ENCODE results near the gene FHAD1.

FHAD1 gene

DNA sequence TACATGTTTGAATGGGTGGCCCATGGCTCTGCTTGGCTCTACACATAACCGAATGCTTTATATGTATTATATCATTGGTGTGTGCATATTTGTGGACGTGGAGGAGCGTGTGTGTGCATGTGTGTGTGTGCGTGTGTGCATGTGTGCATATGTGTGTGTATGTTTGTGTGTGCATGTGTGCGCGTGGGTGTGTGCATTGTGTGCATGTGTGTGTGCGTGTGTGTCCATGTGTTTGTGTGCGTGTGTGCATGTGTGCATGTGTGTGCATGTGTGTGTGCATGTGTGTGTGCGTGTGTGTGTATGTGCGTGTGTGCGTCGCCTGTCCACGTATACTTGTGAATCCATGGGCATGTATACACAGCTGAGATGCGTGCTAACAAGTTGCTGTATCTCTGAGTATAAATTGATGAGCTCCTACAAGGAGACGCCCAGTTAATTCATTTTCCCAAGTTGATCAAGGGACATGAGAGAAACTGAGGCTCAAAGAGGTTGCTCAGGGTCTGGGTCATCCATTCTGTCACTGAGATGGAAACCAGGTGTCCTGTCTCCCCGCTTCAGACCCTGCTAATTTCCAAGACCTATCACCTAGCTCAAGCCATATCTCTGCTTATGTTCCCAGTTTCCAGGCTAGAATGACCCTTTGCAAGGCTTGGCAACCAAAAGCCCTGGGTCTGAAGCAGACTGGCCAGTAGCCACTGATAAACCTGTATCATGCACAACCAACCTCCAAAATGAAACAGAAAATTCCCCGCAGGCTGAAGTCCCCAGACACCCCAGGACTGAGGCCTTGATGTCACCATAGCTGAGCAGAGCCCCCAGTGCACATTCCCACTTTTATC is 188.4 kb downstream of the FHAD1 start:
- TF ChIP-seq, protein P1, sequence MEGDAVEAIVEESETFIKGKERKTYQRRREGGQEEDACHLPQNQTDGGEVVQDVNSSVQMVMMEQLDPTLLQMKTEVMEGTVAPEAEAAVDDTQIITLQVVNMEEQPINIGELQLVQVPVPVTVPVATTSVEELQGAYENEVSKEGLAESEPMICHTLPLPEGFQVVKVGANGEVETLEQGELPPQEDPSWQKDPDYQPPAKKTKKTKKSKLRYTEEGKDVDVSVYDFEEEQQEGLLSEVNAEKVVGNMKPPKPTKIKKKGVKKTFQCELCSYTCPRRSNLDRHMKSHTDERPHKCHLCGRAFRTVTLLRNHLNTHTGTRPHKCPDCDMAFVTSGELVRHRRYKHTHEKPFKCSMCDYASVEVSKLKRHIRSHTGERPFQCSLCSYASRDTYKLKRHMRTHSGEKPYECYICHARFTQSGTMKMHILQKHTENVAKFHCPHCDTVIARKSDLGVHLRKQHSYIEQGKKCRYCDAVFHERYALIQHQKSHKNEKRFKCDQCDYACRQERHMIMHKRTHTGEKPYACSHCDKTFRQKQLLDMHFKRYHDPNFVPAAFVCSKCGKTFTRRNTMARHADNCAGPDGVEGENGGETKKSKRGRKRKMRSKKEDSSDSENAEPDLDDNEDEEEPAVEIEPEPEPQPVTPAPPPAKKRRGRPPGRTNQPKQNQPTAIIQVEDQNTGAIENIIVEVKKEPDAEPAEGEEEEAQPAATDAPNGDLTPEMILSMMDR (IDR thresholded peaks at IDR 0.05; ENCODE audit: low read length) = no peak
- TF ChIP-seq EZH2phosphoT487 (IDR thresholded peaks at IDR 0.05; ENCODE audit: low read length) (no peak), EZH2 (optimal IDR thresholded peaks at IDR 0.05; ENCODE audit: low read depth, low read length) (no peak)
- H2AFZ ChIP-seq (ENCODE audit: low read length) = no peak overlapping the region
- no peak overlapping the region for H3K4me3 ChIP-seq (ENCODE audit: low read length)
- H3K27me3 ChIP-seq (replicated peaks; ENCODE audit: insufficient read depth, low read length) = no peaks in the 10 kb centered on the region
- H3K79me2 ChIP-seq (ENCODE audit: low read length) = no peaks in the 10 kb centered on the region
- no peaks in the 10 kb centered on the region for H3K9me2 ChIP-seq (replicated peaks; ENCODE audit: insufficient read depth, low read length)
- no peaks in the 10 kb centered on the region for H3F3A ChIP-seq (ENCODE audit: insufficient read depth, low read length)
- no peak for DNase-seq
- no peak overlapping the region for H3K9ac ChIP-seq (ENCODE audit: low read length)
- H4K20me1 ChIP-seq (ENCODE audit: insufficient read depth, low read length) = no peaks in the 10 kb centered on the region
- no peaks in the 10 kb centered on the region for H3K4me1 ChIP-seq (ENCODE audit: low read length)
- no peak overlapping the region for H3K4me2 ChIP-seq (ENCODE audit: low read depth, low read length)
- no peaks in the 10 kb centered on the region for H3K36me3 ChIP-seq (replicated peaks; ENCODE audit: insufficient read depth, low read length)
- H3K27ac ChIP-seq (ENCODE audit: low read length) = no peak overlapping the region
- no peaks in the 10 kb centered on the region for H3K9me3 ChIP-seq (replicated peaks; ENCODE audit: insufficient read depth, low read length)

DNA sequence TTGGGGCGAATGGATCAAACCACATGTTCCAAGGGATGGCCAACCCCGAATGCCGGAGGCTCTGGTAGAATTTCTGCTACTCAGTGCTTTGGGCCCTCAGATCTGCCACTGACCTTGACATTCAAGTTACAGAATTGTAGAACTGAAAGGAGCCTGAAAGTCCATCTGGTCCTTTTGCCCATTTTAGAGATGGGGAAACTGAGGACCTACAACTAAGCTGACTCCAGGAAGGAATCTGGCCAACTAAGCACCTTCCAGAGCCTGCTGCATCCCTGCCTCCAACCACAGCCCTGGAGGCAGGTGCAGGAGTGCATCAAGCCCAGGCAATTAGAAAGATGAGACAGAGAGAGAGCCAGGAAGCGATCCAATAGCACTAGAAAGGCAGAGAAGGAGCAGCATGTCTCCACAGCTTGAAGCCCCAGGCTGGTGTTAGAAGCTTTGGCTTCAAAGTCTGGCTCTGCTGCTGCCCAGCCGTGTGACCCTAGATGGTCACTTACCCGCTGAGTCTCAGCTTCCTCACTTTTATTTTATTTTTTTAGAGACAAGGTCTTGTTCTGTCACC is 189.9 kb downstream of the FHAD1 start:
- no peaks in the 10 kb centered on the region for H3K9me3 ChIP-seq (replicated peaks; ENCODE audit: insufficient read depth, low read length)
- H3K27me3 ChIP-seq (replicated peaks; ENCODE audit: insufficient read depth, low read length) = no peaks in the 10 kb centered on the region
- H3K9me2 ChIP-seq (replicated peaks; ENCODE audit: insufficient read depth, low read length) = no peaks in the 10 kb centered on the region
- H3F3A ChIP-seq (ENCODE audit: insufficient read depth, low read length) = no peaks in the 10 kb centered on the region
- TF ChIP-seq, protein P1 (IDR thresholded peaks at IDR 0.05; ENCODE audit: low read length) = no peak
- no peak for TF ChIP-seq EZH2phosphoT487 (IDR thresholded peaks at IDR 0.05; ENCODE audit: low read length)
- TF ChIP-seq EZH2 (optimal IDR thresholded peaks at IDR 0.05; ENCODE audit: low read depth, low read length) = no peak
- no peak overlapping the region for H3K9ac ChIP-seq (ENCODE audit: low read length)
- H2AFZ ChIP-seq (ENCODE audit: low read length) = no peak overlapping the region
- no peaks in the 10 kb centered on the region for H4K20me1 ChIP-seq (ENCODE audit: insufficient read depth, low read length)
- no peaks in the 10 kb centered on the region for H3K4me1 ChIP-seq (ENCODE audit: low read length)
- H3K4me3 ChIP-seq (ENCODE audit: low read length) = no peak overlapping the region
- DNase-seq = no peak
- H3K4me2 ChIP-seq (ENCODE audit: low read depth, low read length) = no peak overlapping the region
- no peaks in the 10 kb centered on the region for H3K79me2 ChIP-seq (ENCODE audit: low read length)
- no peak overlapping the region for H3K27ac ChIP-seq (ENCODE audit: low read length)
- H3K36me3 ChIP-seq (replicated peaks; ENCODE audit: insufficient read depth, low read length) = no peaks in the 10 kb centered on the region

DNA sequence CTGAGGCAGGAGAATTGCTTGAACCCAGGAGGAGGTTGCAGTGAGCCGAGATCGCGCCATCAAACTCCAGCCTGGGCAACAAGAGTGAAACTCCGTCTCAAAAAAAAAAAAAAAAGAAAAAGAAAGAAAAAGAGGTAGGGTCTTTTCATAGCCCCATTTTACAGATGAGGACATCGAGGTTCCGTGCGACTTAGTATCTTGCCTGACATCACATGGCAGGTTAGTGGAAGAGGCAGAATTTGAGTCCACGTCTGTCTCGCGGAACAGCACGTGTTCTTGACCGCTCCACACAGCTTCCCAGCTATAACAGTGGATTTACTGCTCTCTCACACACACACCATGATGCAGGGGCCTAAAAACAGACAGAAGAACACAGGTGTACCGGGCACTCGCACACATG is 192.3 kb downstream of the FHAD1 start:
- Histone ChIP-seq H3F3A (ENCODE audit: insufficient read depth, low read length) (no peaks in the 10 kb centered on the region), H3K9me2 (replicated peaks; ENCODE audit: insufficient read depth, low read length) (no peaks in the 10 kb centered on the region), H3K79me2 (ENCODE audit: low read length) (no peaks in the 10 kb centered on the region), H3K4me3 (ENCODE audit: low read length) (no peak overlapping the region), H4K20me1 (ENCODE audit: insufficient read depth, low read length) (no peaks in the 10 kb centered on the region), H3K27ac (ENCODE audit: low read length) (no peak overlapping the region), H3K4me1 (ENCODE audit: low read length) (no peaks in the 10 kb centered on the region), H2AFZ (ENCODE audit: low read length) (no peak overlapping the region), H3K9ac (ENCODE audit: low read length) (no peak overlapping the region), H3K4me2 (ENCODE audit: low read depth, low read length) (no peak overlapping the region), H3K36me3 (replicated peaks; ENCODE audit: insufficient read depth, low read length) (no peaks in the 10 kb centered on the region), H3K9me3 (replicated peaks; ENCODE audit: insufficient read depth, low read length) (no peaks in the 10 kb centered on the region), H3K27me3 (replicated peaks; ENCODE audit: insufficient read depth, low read length) (no peaks in the 10 kb centered on the region)
- no peak for TF ChIP-seq EZH2 (optimal IDR thresholded peaks at IDR 0.05; ENCODE audit: low read depth, low read length)
- TF ChIP-seq EZH2phosphoT487 (IDR thresholded peaks at IDR 0.05; ENCODE audit: low read length) = no peak
- DNase-seq = no peak

DNA sequence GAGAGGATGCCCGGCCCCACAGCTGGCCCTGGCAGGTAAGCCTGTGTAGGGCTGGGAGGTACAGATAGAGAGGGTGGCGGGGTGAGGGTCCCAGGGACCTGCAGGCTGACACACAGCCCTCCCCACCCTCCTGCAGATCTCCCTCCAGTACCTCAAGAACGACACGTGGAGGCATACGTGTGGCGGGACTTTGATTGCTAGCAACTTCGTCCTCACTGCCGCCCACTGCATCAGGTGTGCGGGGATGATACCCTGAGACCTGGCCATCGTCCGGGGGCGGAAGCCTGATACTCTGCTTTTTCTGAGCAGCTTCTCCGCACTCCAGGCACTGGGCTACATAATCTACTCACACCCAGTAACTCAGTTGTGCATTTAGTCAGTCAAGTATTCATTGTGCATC is 193.3 kb downstream of the FHAD1 start:
- no peak for TF ChIP-seq EZH2phosphoT487 (IDR thresholded peaks at IDR 0.05; ENCODE audit: low read length)
- TF ChIP-seq, protein P1 (IDR thresholded peaks at IDR 0.05; ENCODE audit: low read length) = no peak
- TF ChIP-seq EZH2 (optimal IDR thresholded peaks at IDR 0.05; ENCODE audit: low read depth, low read length) = no peak
- Histone ChIP-seq H3K4me2 (ENCODE audit: low read depth, low read length) (no peak overlapping the region), H3K36me3 (replicated peaks; ENCODE audit: insufficient read depth, low read length) (no peaks in the 10 kb centered on the region), H3K27ac (ENCODE audit: low read length) (no peak overlapping the region), H3K9ac (ENCODE audit: low read length) (no peak overlapping the region), H4K20me1 (ENCODE audit: insufficient read depth, low read length) (no peaks in the 10 kb centered on the region), H3F3A (ENCODE audit: insufficient read depth, low read length) (no peaks in the 10 kb centered on the region), H3K4me3 (ENCODE audit: low read length) (no peak overlapping the region), H3K27me3 (replicated peaks; ENCODE audit: insufficient read depth, low read length) (no peaks in the 10 kb centered on the region), H3K79me2 (ENCODE audit: low read length) (no peaks in the 10 kb centered on the region), H2AFZ (ENCODE audit: low read length) (no peak overlapping the region), H3K9me2 (replicated peaks; ENCODE audit: insufficient read depth, low read length) (no peaks in the 10 kb centered on the region), H3K9me3 (replicated peaks; ENCODE audit: insufficient read depth, low read length) (no peaks in the 10 kb centered on the region), H3K4me1 (ENCODE audit: low read length) (no peaks in the 10 kb centered on the region)
- no peak for DNase-seq

Measured in MM.1S (cell line).